K562 (cell line): ENCODE data around the gene FBXL13. TPM values are rescaled to one million over a fixed set of nuclear protein-coding genes. Genes with fewer than 3 reads are reported as not detected.
A peak's percentile ranks its signal among the peaks of the same experiment; 100 is the strongest.

ENCODE experiments used
- ATAC-seq: fragments of 200-7000 bp; cut with Tn5 transposase; 3 replicates; pipeline ENCODE4 v1.9.1; 2020; ENCODE audit warnings: moderate library complexity
- BruUV-seq: library from RNA; stranded (reverse); fragments of 400-500 nt; replicated peaks from 2 replicates; lab custom pipeline; 2021; lab: Mats Ljungman, UMichigan
- CTCF ChIA-PET: fragments of 300-600 bp; formaldehyde crosslinking; extraction: SDS; loops from one replicate; lab custom pipeline; 2021; ENCODE audit warnings: low intra/inter-chr PET ratio; lab: Yijun Ruan, JAX
- POLR2A ChIA-PET: fragments of 300-600, 350-650 bp; sonication (Branson Sonifier 250); formaldehyde crosslinking; extraction: SDS; loops from one replicate; lab custom pipeline; 2021; ENCODE audit warnings: antibody characterized with exemption, inconsistent platforms; lab: Yijun Ruan, JAX
- DNase-seq, 4 experiments: peaks; one replicate each; pipeline versions ENCODE4 v3.0.0 to v3.0.0-alpha.2; 2011 to 2018; ENCODE audit warnings: low spot score in 3 of 4, mixed read lengths in 3 of 4; ENCODE audit errors: extremely low read depth in 1 of 4
- FAIRE-seq: peaks from 2 replicates; lab custom pipeline; 2011; peaks lifted over from hg19 to GRCh38; lab: Jason Lieb, UNC
- H2AFZ ChIP-seq: 2 replicates; pipeline ENCODE4 v1.6.0; 2011; ENCODE audit warnings: low read depth, low read length, control low read depth, inconsistent platforms
- H3K27ac ChIP-seq: fragments of 200-600 bp; 3 replicates; pipeline ENCODE4 v1.8.0; 2011; ENCODE audit warnings: low read depth, mild to moderate bottlenecking, control low read depth, inconsistent platforms, low read length, moderate library complexity, mixed read lengths; ENCODE audit errors: extremely low read depth
- H3K27me3 ChIP-seq, 2 experiments: fragments of 300-600 bp in 1 of 2; 2 replicates in 1 of 2; 3 replicates in 1 of 2; pipeline versions ENCODE4 v1.6.0 to v1.8.0; 2011; ENCODE audit warnings: inconsistent platforms in 2 of 2, low read length in 2 of 2, mild to moderate bottlenecking in 1 of 2, mixed read lengths in 1 of 2, moderate library complexity in 1 of 2; ENCODE audit not compliant: control insufficient read depth in 2 of 2, insufficient read depth in 2 of 2
- H3K36me3 ChIP-seq: fragments of 300-600 bp; 3 replicates; pipeline ENCODE4 v1.8.0; 2011; ENCODE audit warnings: mild to moderate bottlenecking, low read length, inconsistent platforms; ENCODE audit not compliant: control insufficient read depth, insufficient read depth
- H3K4me1 ChIP-seq, 2 experiments: fragments of 200-600 bp in 1 of 2; replicated peaks in 1 of 2; 2 replicates in 1 of 2; 3 replicates in 1 of 2; pipeline versions ENCODE4 v1.5.1 to v1.8.0; 2011; ENCODE audit warnings: inconsistent platforms in 2 of 2, low read length in 2 of 2, mild to moderate bottlenecking in 1 of 2, mixed read lengths in 1 of 2, moderate library complexity in 1 of 2; ENCODE audit not compliant: control insufficient read depth in 2 of 2, insufficient read depth in 2 of 2
- H3K4me2 ChIP-seq: 2 replicates; pipeline ENCODE4 v1.6.1; 2011; ENCODE audit warnings: low read length, control low read depth, inconsistent platforms, mixed read lengths; ENCODE audit not compliant: insufficient read depth
- H3K4me3 ChIP-seq: fragments of 200-600 bp; sonication (generic), shearing (Covaris generic); 2 replicates; pipeline ENCODE4 v1.5.1; 2016; ENCODE audit warnings: control low read depth, inconsistent platforms
- H3K79me2 ChIP-seq: fragments of 200-600 bp; 3 replicates; pipeline ENCODE4 v1.8.0; 2011; ENCODE audit warnings: low read length, inconsistent platforms; ENCODE audit not compliant: control insufficient read depth, insufficient read depth
- H3K9ac ChIP-seq, 2 experiments: 2 replicates each; pipeline versions ENCODE4 v1.6.0 to v1.6.1; 2011; ENCODE audit warnings: low read depth in 2 of 2, low read length in 2 of 2, control low read depth in 1 of 2, inconsistent platforms in 1 of 2, mild to moderate bottlenecking in 1 of 2, mixed read lengths in 1 of 2; ENCODE audit not compliant: insufficient read depth in 1 of 2
- H3K9me1 ChIP-seq: one replicate; pipeline ENCODE4 v1.6.0; 2011; ENCODE audit warnings: inconsistent platforms, mild to moderate bottlenecking, low read length, moderate library complexity; ENCODE audit not compliant: control insufficient read depth, insufficient read depth
- H3K9me3 ChIP-seq: replicated peaks from 2 replicates; pipeline ENCODE4 v1.5.1; 2011; ENCODE audit warnings: low read depth, low read length, inconsistent platforms; ENCODE audit not compliant: control insufficient read depth, insufficient read depth
- H4K20me1 ChIP-seq: replicated peaks from 2 replicates; pipeline ENCODE4 v1.6.1; 2011; ENCODE audit warnings: low read length, inconsistent platforms, mixed read lengths; ENCODE audit not compliant: control insufficient read depth, insufficient read depth
- TAF15 ChIP-seq: fragments of 200-400 bp; formaldehyde crosslinking; IDR thresholded peaks from 2 replicates; pipeline ENCODE4 v1.6.1; 2017; ENCODE audit warnings: mild to moderate bottlenecking, low read depth, low read length, moderate library complexity
- ZFP30 ChIP-seq: fragments of 250-450 bp; sonication (Bioruptor Pico); IDR thresholded peaks from 2 replicates; pipeline ENCODE4 v1.8.0; 2022; ENCODE audit warnings: moderate library complexity, mild to moderate bottlenecking, inconsistent platforms, borderline replicate concordance
- ZNF277 ChIP-seq: fragments of 250-450 bp; sonication (Bioruptor Pico); IDR thresholded peaks from 2 replicates; pipeline ENCODE4 v1.8.0; 2022; ENCODE audit warnings: inconsistent platforms, mild to moderate bottlenecking, moderate library complexity, borderline replicate concordance
- WGBS: fragments of 100-300 bp; shearing (Covaris generic); methylation state at CpG from one replicate; pipeline ENCODE4 v1.1.6; 2016; ENCODE audit warnings: low coverage, mixed read lengths; ENCODE audit not compliant: insufficient coverage; ENCODE audit errors: missing lambda C conversion rate; 5-methylcytosine and 5-hydroxymethylcytosine counted together
- in situ Hi-C: fragments of 300-500 bp; cut with MboI; formaldehyde crosslinking; loops from 4 replicates; pipeline ENCODE4 v1.15.0; 2018; ENCODE audit warnings: inconsistent platforms, mixed read lengths
- intact Hi-C: fragments of 100-400 bp; cut with micrococcal nuclease; formaldehyde crosslinking; loops from 2 replicates; pipeline ENCODE4 v1.14.2; 2022
- polyA plus RNA-seq, 8 experiments: library from polyadenylated mRNA; depleted of rRNA in 4 of 8; stranded (reverse) in 5 of 8; unstranded in 3 of 8; fragments of >200 nt; fragmentation: Nextera tagmentation in 2 of 8; fragmentation: Illumina TruSeq in 1 of 8; extraction: Ambion mirVana in 2 of 8; extraction: Trizol in 1 of 8; gene quantifications; 2 replicates each; pipeline versions ENCODE4 v1.2.1 to v1.2.3, GENCODE V29; 2011 to 2014; ENCODE audit warnings: inconsistent platforms in 1 of 8, missing spikeins in 1 of 8
- total RNA-seq, 7 experiments: library from RNA; depleted of rRNA in 6 of 7; stranded (reverse); fragments of >200 nt in 6 of 7; fragmentation: Illumina TruSeq in 2 of 7; extraction: Trizol in 2 of 7; gene quantifications; 2 replicates each; pipeline versions ENCODE4 v1.2.1 to v1.2.3, GENCODE V29; 2011 to 2021; ENCODE audit warnings: low replicate concordance in 1 of 7

The FBXL13 gene
- total and polyA plus RNA-seq, 9 of the 15 experiments (the other 6 are each of a cell fraction or from before 2014, with no cell fraction given), result 16.3 to 55.0 (median 25.4) TPM

- H3K36me3 ChIP-seq, result peaks cover 13% of the 10 kb centered on the region
- H3K9me1 ChIP-seq, result no peaks in the 10 kb centered on the region
- H3K27ac ChIP-seq, result no peak overlapping the region
- H3K4me1 ChIP-seq, result peaks cover 0 to 8% of the 10 kb centered on the region in 2 experiments; a peak in 2 of 5 replicates
- ATAC-seq (no peak), DNase-seq (no peak), FAIRE-seq (no peak)
- ChIA-PET CTCF (no interaction called here), POLR2A (no interaction called here)
- in situ Hi-C loops (no loop called here), intact Hi-C loops (no loop called here)
- BruUV-seq, result no TSS peak
- 82% methylated on average over 4 of the region's 4 CpGs for WGBS
- H3K27me3 ChIP-seq, result no peaks in the 10 kb centered on the region
- H3K9ac ChIP-seq, result no peak overlapping the region
- no peak overlapping the region for H3K4me2 ChIP-seq
- H2AFZ ChIP-seq, result no peak overlapping the region
- no peak overlapping the region for H3K4me3 ChIP-seq
- H4K20me1 ChIP-seq, result no peaks in the 10 kb centered on the region
- peaks cover 37% of the 10 kb centered on the region; the same call in 2 of the 3 replicates for H3K79me2 ChIP-seq
- TF ChIP-seq ZNF277 (CRISPR knock-in tag), result peak; percentile 73; the same call in 1 of the 2 replicates
- TF ChIP-seq ZFP30 (CRISPR knock-in tag), result peak; percentile 10; the same call in 1 of the 2 replicates
- no peak for TF ChIP-seq TAF15
- H3K9me3 ChIP-seq, result no peaks in the 10 kb centered on the region
Observed at GRCh38 chr7:102942181-102942866, 132.3 kb downstream of the FBXL13 start.
